GM19328 (cell line): ENCODE data around the gene FKBP5.
"Not testable (repeated sequence)": the region's sequence is repeated elsewhere in the genome, so short reads cannot be mapped to it uniquely, and the experiment has no call there.

Experiments
- ATAC-seq: cut with Tn5 transposase; IDR thresholded peaks from one replicate; pipeline ENCODE4 v1.9.1; 2021; ENCODE audit warnings: mild to moderate bottlenecking, moderate library complexity; ENCODE audit not compliant: unreplicated experiment

Gene FKBP5

GRCh38 chr6:35550437-35550836, 138.3 kb downstream of the FKBP5 start:
- ATAC-seq, result no peak

- no peak for ATAC-seq
These were observed 141.0 kb downstream of the FKBP5 start for GRCh38 chr6:35547676-35548075.

- ATAC-seq, result no peak
These were observed 143.8 kb downstream of the FKBP5 start for GRCh38 chr6:35544769-35545361.

- ATAC-seq, result no peak
These were observed 145.1 kb downstream of the FKBP5 start for GRCh38 chr6:35543459-35544193.

GRCh38 chr6:35541836-35542235, 146.9 kb downstream of the FKBP5 start:
- no peak for ATAC-seq

- ATAC-seq, result no peak
These were observed 149.5 kb downstream of the FKBP5 start for GRCh38 chr6:35539223-35539622.

- not testable (repeated sequence) for ATAC-seq
These were observed 152.9 kb downstream of the FKBP5 start for GRCh38 chr6:35535847-35536246.

GRCh38 chr6:35534407-35535170, 154.1 kb downstream of the FKBP5 start:
- no peak for ATAC-seq

GRCh38 chr6:35533981-35534380, 154.7 kb downstream of the FKBP5 start:
- ATAC-seq, result no peak

- no peak for ATAC-seq
These were observed 156.6 kb downstream of the FKBP5 start for GRCh38 chr6:35532126-35532525.

GRCh38 chr6:35524380-35525020, 164.2 kb downstream of the FKBP5 start:
- ATAC-seq, result no peak
